Activated CD8-positive, alpha-beta T cell treated with anti-CD3 and anti-CD28 coated beads for 36 hours (primary cell): Measurements from ENCODE around the gene ACE2. TPM values are rescaled to one million over a fixed set of nuclear protein-coding genes. Genes with fewer than 3 reads are reported as not detected.

Experiments
- ATAC-seq: fragments of 200-7000 bp; cut with Tn5 transposase; one replicate; pipeline ENCODE4 v1.10.0; 2021; ENCODE audit warnings: mild to moderate bottlenecking, moderate library complexity
- CTCF ChIA-PET: fragments of 350-600 bp; sonication (Branson Sonifier 250); formaldehyde crosslinking; loops from one replicate; lab custom pipeline; 2021; ENCODE audit warnings: antibody characterized with exemption; lab: Charles Lee
- POLR2A ChIA-PET: fragments of 350-600 bp; sonication (Branson Sonifier 250); formaldehyde crosslinking; loops from one replicate; lab custom pipeline; 2021; ENCODE audit warnings: antibody characterized with exemption; lab: Charles Lee
- DNase-seq: peaks from one replicate; pipeline ENCODE4 v3.0.0-alpha.2; 2020
- H3K27ac Mint-ChIP-seq: one replicate; pipeline ENCODE4 v1.8.0; 2021; ENCODE audit warnings: mild to moderate bottlenecking, mixed read lengths
- H3K27me3 Mint-ChIP-seq: one replicate; pipeline ENCODE4 v1.8.0; 2021; ENCODE audit warnings: mixed read lengths
- H3K36me3 Mint-ChIP-seq: one replicate; pipeline ENCODE4 v1.8.0; 2021; ENCODE audit warnings: low read depth, mixed read lengths
- H3K4me1 Mint-ChIP-seq: one replicate; pipeline ENCODE4 v1.8.0; 2021; ENCODE audit warnings: low read depth, mixed read lengths
- H3K4me3 Mint-ChIP-seq: one replicate; pipeline ENCODE4 v1.8.0; 2021; ENCODE audit warnings: mild to moderate bottlenecking, moderate library complexity, mixed read lengths
- H3K9me3 Mint-ChIP-seq: one replicate; pipeline ENCODE4 v1.8.0; 2021; ENCODE audit warnings: mixed read lengths
- intact Hi-C: fragments of 100-400 bp; cut with micrococcal nuclease; formaldehyde crosslinking; loops from one replicate; pipeline ENCODE4 v1.10.0; 2022
- total RNA-seq, 2 experiments: library from RNA; stranded (reverse); gene quantifications; one replicate each; pipeline ENCODE4 v1.2.3, GENCODE V29; 2021
- TF ChIP-seq, protein P1 (sequence below): fragments of 200-600 bp; IDR thresholded peaks from one replicate; pipeline ENCODE4 v1.8.0; 2022; ENCODE audit warnings: antibody characterized with exemption, mild to moderate bottlenecking

Gene ACE2
- total RNA-seq, 2 experiments from 2014 or later = not detected

DNA sequence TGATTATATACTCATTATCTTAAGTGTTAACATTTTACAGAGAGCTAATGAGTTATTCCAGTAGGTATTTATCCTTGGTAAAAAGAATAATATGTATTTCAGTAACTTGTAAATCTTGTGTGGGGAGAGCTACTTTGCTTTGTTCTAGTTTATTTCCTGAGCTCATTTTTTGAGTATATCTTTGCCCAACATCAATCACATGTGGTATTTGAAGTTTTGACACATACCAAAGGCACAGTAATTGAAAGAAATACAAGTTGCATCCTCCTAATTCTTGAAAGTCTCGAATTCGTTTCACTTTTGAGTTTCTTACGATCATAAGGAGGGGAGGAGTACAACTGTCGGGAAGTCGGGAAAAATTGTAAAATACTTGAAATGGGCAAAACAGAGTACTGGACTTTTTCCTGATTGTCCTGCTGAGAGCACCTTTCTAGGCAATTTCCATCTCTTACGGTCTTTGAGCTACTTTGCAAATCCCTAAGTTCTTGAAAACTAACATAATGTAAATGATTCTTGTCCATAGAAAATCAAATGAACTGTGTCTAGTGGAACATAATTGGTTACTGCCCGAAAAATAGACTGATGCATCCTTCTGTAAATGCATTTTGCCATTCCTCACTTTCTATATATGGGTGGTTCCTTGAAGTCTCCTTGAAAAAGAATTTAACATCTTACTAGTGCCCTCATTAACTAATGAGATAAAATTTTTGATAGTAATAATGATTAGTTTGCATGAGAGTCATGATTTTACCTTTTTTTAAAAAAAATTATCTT, 43.2 kb upstream of the ACE2 start:
- DNase-seq = no peak
- H3K27me3 Mint-ChIP-seq = no peaks in the 10 kb centered on the region
- POLR2A ChIA-PET = no interaction called here
- H3K27ac Mint-ChIP-seq = no peak overlapping the region
- ATAC-seq = no peak
- peaks cover 13% of the 10 kb centered on the region for H3K4me1 Mint-ChIP-seq
- no peak overlapping the region for H3K4me3 Mint-ChIP-seq
- TF ChIP-seq, protein P1, sequence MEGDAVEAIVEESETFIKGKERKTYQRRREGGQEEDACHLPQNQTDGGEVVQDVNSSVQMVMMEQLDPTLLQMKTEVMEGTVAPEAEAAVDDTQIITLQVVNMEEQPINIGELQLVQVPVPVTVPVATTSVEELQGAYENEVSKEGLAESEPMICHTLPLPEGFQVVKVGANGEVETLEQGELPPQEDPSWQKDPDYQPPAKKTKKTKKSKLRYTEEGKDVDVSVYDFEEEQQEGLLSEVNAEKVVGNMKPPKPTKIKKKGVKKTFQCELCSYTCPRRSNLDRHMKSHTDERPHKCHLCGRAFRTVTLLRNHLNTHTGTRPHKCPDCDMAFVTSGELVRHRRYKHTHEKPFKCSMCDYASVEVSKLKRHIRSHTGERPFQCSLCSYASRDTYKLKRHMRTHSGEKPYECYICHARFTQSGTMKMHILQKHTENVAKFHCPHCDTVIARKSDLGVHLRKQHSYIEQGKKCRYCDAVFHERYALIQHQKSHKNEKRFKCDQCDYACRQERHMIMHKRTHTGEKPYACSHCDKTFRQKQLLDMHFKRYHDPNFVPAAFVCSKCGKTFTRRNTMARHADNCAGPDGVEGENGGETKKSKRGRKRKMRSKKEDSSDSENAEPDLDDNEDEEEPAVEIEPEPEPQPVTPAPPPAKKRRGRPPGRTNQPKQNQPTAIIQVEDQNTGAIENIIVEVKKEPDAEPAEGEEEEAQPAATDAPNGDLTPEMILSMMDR = no peak
- H3K9me3 Mint-ChIP-seq = no peaks in the 10 kb centered on the region
- CTCF ChIA-PET = no interaction called here
- no peaks in the 10 kb centered on the region for H3K36me3 Mint-ChIP-seq
- intact Hi-C loops = loop anchor here (10.0 kb wide), 1 partner anchor 149 kb away; the partner anchor contains the start of gene PIR

DNA sequence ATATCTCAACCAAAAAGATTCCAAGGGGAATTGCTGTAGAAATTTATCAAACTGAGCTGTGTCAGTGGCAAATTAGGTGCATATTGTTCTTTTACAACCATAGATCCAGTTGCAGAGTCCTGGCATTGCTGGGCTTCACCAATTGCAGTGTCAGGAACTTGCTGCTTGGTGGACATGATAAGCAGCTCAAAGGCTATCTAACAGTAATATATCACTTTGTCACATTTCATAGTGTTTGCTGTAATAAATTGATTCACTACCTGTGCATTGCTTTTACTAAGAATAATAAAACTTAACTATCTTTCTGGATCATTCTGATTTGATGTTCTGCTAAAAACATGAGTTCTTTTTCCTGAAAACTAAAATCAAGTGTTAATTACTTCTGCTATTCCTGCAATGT, 30.9 kb upstream of the ACE2 start:
- ATAC-seq = no peak

DNA sequence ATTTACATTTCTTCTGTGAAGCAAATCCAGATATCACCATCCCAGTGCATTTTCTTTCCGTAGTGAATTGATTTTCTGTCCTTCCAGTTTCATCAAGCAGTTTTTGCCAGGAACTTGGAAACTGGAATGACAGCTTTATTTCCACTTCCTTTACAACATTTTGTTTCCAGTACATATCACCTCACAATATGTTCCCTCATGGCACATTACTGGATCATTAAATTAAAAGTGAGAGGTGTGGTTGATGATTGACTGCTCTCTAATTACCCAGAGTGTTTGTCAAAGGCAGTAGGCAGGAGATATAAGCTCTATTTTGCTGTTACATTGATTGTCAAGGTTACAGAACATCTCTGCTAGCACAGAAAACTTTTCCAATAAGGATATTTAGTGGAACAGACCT, 22.3 kb upstream of the ACE2 start:
- Mint-ChIP-seq H3K27ac (no peak overlapping the region), H3K9me3 (no peaks in the 10 kb centered on the region), H3K4me1 (no peaks in the 10 kb centered on the region), H3K4me3 (no peak overlapping the region), H3K27me3 (peaks cover 1% of the 10 kb centered on the region), H3K36me3 (no peaks in the 10 kb centered on the region)
- TF ChIP-seq, protein P1 = no peak
- DNase-seq = no peak
- CTCF ChIA-PET = no interaction called here
- intact Hi-C loops = no loop called here
- POLR2A ChIA-PET = no interaction called here
- no peak for ATAC-seq

More for the DNA sequence above, 30.9 kb upstream of the ACE2 start:
- intact Hi-C loops = no loop called here
- Mint-ChIP-seq H3K27me3 (peaks cover 3% of the 10 kb centered on the region), H3K36me3 (no peaks in the 10 kb centered on the region), H3K27ac (no peak overlapping the region), H3K4me3 (no peak overlapping the region), H3K4me1 (no peaks in the 10 kb centered on the region), H3K9me3 (no peaks in the 10 kb centered on the region)
- DNase-seq = no peak
- POLR2A ChIA-PET = no interaction called here
- TF ChIP-seq, protein P1 = no peak
- CTCF ChIA-PET = no interaction called here

DNA sequence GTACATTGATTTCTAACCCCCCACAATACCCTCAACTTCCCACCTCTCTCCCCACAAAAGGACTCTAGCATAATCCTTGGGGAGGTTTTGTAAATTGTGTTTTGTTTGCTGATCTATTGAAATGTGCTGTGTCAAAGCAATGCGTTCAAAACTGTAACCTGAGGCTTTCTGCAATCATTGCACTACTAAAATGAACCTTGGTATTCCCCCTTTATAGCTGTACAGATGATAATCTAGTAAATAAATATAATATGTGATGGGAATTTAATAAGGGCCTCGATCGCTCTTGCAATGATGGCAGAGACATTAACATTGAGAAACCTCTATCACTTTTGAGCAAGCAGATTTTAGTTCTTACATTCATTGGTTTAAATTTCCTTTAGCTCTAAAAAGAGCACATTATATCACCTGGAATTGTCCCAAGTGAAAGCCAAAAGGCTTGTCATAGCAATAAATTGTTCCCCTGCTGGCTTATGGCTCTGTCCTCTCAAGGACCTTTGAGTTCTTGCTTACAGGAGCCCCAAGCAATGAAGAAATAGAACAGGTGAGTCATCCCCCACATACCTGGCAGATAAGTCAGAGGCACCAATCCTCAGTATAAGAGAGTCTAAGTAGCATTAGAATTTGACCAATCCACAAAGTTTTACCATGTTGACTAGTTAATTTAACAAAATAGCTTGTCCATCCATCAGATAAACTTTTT, 18.4 kb upstream of the ACE2 start:
- ChIA-PET CTCF (no interaction called here), POLR2A (no interaction called here)
- no peak overlapping the region for H3K4me3 Mint-ChIP-seq
- TF ChIP-seq, protein P1 = no peak
- ATAC-seq (no peak), DNase-seq (no peak)
- no peaks in the 10 kb centered on the region for H3K36me3 Mint-ChIP-seq
- H3K27ac Mint-ChIP-seq = no peak overlapping the region
- no peaks in the 10 kb centered on the region for H3K9me3 Mint-ChIP-seq
- no peaks in the 10 kb centered on the region for H3K4me1 Mint-ChIP-seq
- intact Hi-C loops = no loop called here
- peaks cover 3% of the 10 kb centered on the region for H3K27me3 Mint-ChIP-seq

DNA sequence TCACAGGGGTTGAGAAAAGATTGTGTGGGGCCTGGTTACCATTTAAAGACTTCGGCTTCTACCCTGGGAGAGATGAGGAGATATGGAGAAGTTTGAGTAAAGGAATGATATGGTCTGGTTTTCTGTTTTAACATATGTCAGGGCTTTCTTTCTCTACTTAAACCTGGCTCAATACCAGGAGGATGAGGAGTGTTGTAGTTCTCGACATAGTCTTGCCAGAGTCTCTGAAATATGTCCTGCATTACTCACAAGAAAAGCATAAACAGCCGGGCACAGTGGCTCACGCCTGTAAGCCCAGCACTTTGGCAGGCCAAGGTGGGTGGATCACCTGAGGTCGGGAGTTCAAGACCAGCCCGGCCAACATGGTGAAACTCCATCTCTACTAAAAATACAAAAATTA, 16.4 kb upstream of the ACE2 start:
- Mint-ChIP-seq H3K27me3 (peaks cover 2% of the 10 kb centered on the region), H3K27ac (no peak overlapping the region), H3K36me3 (no peaks in the 10 kb centered on the region), H3K9me3 (no peaks in the 10 kb centered on the region), H3K4me1 (no peaks in the 10 kb centered on the region), H3K4me3 (no peak overlapping the region)
- ATAC-seq = no peak
- DNase-seq = no peak
- intact Hi-C loops = no loop called here
- CTCF ChIA-PET = no interaction called here
- TF ChIP-seq, protein P1 = no peak
- POLR2A ChIA-PET = no interaction called here
